ENCODE results near the gene RREB1.

RREB1 gene

DNA sequence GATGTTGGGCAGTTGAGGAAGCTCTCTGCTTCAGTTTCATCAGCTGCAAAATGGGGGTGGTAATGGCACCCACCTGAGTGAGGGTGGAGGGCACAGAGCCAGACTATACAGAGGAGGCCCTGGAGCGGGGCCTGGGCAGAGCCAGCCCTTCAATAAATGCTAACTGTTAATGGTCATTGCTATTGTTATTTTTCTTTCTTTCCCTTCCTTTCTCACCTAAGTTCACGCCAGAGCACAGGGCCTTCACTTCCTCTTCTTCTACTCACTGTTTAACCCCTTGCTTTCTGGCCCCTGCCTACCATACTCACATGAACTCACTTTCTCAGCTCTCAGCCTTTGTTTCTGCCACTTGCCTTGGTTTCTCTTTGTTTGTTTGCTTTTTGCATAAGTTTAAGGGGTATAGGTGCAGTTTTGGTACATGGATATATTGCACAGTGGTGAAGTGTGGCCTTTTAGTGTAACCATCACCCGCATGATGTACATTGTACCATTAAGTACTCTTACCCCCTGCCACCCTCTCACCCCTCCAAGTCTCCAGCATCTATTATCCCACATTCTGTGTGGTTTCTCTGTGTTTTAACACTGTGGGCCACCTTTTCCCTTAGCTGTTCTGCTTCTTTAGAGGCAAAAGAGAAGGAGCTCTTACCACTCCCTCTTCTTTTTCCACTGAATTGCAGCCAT lies 7.5 kb upstream of the RREB1 start:
- TF ChIP-seq, protein P1, sequence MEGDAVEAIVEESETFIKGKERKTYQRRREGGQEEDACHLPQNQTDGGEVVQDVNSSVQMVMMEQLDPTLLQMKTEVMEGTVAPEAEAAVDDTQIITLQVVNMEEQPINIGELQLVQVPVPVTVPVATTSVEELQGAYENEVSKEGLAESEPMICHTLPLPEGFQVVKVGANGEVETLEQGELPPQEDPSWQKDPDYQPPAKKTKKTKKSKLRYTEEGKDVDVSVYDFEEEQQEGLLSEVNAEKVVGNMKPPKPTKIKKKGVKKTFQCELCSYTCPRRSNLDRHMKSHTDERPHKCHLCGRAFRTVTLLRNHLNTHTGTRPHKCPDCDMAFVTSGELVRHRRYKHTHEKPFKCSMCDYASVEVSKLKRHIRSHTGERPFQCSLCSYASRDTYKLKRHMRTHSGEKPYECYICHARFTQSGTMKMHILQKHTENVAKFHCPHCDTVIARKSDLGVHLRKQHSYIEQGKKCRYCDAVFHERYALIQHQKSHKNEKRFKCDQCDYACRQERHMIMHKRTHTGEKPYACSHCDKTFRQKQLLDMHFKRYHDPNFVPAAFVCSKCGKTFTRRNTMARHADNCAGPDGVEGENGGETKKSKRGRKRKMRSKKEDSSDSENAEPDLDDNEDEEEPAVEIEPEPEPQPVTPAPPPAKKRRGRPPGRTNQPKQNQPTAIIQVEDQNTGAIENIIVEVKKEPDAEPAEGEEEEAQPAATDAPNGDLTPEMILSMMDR (IDR thresholded peaks at IDR 0.05): no peak
- DNase-seq (ENCODE audit: low spot score): no peak
- H3K4me3 ChIP-seq: no peak overlapping the region
- H3K27ac ChIP-seq: no peak overlapping the region

DNA sequence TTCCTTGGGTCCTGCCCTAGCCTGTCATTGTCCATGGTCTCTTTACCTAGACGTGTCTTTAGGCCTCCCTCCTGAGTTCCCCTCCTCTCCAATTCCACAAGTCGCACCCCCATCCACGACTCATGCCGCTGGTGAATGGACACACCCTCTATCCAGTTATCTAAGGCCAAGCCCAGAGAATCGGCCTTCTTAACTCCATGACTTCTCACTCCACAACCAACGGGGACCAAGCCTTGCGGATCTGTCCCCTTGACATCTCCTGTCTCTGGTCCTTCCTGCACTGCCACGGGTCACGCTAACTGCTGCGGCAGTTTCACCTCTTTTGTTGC lies 7.0 kb upstream of the RREB1 start:
- DNase-seq (ENCODE audit: low spot score): no peak
- Histone ChIP-seq H3K4me3 (no peak overlapping the region), H3K27ac (no peak overlapping the region)
- TF ChIP-seq, protein P1 (IDR thresholded peaks at IDR 0.05): no peak

DNA sequence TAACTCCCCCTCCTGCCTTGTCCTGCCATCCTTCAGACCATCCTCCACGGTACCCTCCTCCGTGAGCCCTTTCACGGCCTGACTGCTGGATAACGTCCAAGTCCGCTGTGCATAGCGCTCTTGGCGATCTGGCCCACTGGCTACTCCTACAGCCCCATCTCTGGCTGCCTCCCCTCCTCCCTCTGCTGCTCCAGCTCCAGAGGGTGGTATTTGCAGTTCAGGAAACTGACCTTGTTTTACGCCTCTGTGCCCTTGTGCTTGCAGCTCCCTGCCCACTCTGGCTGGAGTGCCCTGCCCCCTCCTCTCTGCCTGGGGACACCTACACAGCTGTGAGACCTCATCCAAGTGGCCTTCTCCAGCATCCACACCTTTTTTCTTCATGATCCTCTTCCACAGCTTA lies 6.5 kb upstream of the RREB1 start:
- TF ChIP-seq, protein P1 (IDR thresholded peaks at IDR 0.05): no peak
- Histone ChIP-seq H3K4me3 (no peak overlapping the region), H3K27ac (no peak overlapping the region)
- DNase-seq (ENCODE audit: low spot score): no peak

DNA sequence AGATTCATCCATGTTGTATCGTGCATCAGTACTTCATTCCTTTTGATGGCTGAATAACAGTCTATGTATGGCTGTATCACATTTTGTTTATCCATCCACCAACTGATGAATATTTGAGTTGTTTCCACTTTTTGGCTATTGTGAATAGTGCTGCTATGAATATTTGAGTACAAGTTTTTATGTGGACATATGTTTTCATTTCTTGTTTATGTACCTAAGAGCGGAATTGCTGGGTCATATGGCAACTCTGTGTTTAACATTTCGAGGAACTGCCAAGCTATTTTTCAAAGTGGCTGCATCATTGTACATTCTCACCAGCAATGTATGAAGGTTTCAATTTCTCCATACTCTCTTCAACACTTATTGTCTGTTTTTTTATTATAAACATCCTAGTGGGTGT lies 3.0 kb upstream of the RREB1 start:
- H3K4me3 ChIP-seq: no peak overlapping the region
- no peak for DNase-seq (ENCODE audit: low spot score)
- TF ChIP-seq, protein P1 (IDR thresholded peaks at IDR 0.05): no peak
- no peak overlapping the region for H3K27ac ChIP-seq

DNA sequence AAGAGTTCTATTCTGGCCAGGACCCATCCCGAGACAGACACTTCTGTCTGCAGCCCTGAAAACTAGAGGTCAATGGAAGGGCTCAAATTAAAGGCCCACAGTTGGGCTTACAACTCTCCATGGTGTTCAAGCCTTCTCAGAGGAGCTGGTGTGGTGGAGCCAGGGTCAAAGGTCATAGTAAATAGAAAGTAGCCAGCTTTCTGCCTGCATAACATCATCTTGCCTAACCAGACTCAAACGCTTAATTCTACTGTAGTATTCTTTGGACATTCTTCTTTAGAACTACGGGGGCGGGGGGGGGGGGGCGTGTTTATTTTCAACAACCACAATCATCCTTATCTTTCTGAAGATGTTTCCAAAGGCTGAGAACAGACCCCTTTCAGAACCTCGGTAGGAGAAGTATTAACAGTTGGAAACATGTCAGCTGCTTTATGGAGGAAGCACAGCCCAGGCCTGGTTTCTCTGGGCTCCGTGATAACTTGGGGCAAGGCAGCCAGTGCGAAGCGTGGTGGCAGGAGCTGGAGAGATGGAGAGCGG lies 1.5 kb upstream of the RREB1 start:
- H3K27ac ChIP-seq: peak overlapping the region; percentile 97 to 99
- TF ChIP-seq, protein P1 (IDR thresholded peaks at IDR 0.05): no peak
- no peak for DNase-seq (ENCODE audit: low spot score)
- peak overlapping the region; percentile 96 for H3K4me3 ChIP-seq

DNA sequence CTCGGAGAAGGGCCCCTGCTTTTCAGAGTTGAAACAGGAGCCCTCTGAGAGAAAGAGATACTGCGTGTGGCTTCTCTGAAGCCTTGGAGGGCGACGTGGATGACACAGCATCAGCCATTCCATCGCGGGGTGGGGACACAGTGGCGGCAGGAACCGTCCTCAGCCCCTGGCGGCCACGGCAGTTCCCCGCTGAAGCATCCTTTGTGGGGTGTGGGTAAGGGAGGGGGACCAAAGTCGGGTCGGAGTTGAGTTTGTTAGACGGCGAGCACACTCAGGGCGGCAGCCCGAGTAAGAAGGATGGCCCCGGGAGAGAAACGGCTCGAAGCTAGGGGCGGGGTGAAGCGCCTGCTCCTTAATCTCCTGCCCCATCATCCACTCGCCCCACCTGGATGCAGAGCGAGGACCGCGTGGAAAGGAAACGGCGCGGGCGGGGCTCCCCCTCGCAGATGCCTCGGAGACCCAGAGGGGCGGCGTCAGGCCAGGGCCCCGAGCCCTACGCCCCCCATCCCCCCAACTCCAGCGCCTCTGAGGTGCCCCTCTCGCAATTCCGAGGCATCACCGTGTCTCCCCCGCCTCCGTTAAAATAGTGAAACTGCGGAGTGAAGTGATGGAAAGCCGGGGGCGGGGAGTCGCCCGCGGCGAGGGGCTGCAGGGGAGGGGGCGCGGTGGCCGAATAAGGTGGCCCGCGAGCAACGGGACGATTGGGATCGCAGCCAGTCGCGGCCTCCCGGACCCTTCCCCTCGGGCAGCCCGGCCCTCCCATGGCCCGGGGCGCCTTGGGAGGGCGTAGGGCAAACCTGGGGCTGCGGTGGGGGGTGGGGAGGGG lies 796 bp upstream of the RREB1 start:
- TF ChIP-seq, protein P1 (IDR thresholded peaks at IDR 0.05): no peak
- Histone ChIP-seq H3K27ac (peak overlapping the region; percentile 97 to 99), H3K4me3 (peak overlapping the region; percentile 96)
- no peak for DNase-seq (ENCODE audit: low spot score)
